GM12891 (cell line): ENCODE data around the gene DENND5A.
A peak's percentile ranks its signal among the peaks of the same experiment; 100 is the strongest.

Source experiments
- DNase-seq: peaks from one replicate; pipeline ENCODE4 v3.0.0; 2011; ENCODE audit warnings: low spot score; ENCODE audit not compliant: insufficient read length
- FAIRE-seq: peaks from 2 replicates; lab custom pipeline; 2011; peaks lifted over from hg19 to GRCh38; lab: Jason Lieb, UNC
- PAX5 ChIP-seq: IDR thresholded peaks from 2 replicates; pipeline ENCODE4 v1.6.1; 2011; ENCODE audit warnings: low read length, moderate library complexity, mild to moderate bottlenecking; ENCODE audit not compliant: insufficient read depth, severe bottlenecking
- POLR2A ChIP-seq: IDR thresholded peaks from 2 replicates; pipeline ENCODE4 v1.6.1; 2011; ENCODE audit warnings: low read depth, low read length, control low read depth
- POLR2AphosphoS5 ChIP-seq: IDR thresholded peaks from 2 replicates; pipeline ENCODE4 v1.6.1; 2011; ENCODE audit warnings: low read depth, low read length, control low read depth
- POU2F2 ChIP-seq: IDR thresholded peaks from 2 replicates; pipeline ENCODE4 v1.6.1; 2011; ENCODE audit warnings: low read depth, mild to moderate bottlenecking, control low read depth, low read length, moderate library complexity
- SPI1 ChIP-seq: IDR thresholded peaks from 2 replicates; pipeline ENCODE4 v1.6.1; 2011; ENCODE audit warnings: low read depth, low read length, control low read depth
- TAF1 ChIP-seq: IDR thresholded peaks from 2 replicates; pipeline ENCODE4 v1.6.1; 2011; ENCODE audit warnings: low read depth, low read length, control low read depth

The DENND5A gene

GRCh38 chr11:9285850-9286587, 20.9 kb upstream of the DENND5A start:
- FAIRE-seq: no peak
- TF ChIP-seq POLR2AphosphoS5 (no peak), SPI1 (no peak), POU2F2 (no peak)
- no peak for DNase-seq

GRCh38 chr11:9280655-9281301, 15.6 kb upstream of the DENND5A start:
- DNase-seq (no peak), FAIRE-seq (peak; percentile 97)
- peak; percentile 94 for TF ChIP-seq POU2F2
- TF ChIP-seq POLR2A: no peak
- TF ChIP-seq POLR2AphosphoS5: no peak
- no peak for TF ChIP-seq TAF1
- no peak for TF ChIP-seq SPI1

GRCh38 chr11:9277176-9277575, 12.0 kb upstream of the DENND5A start:
- FAIRE-seq (no peak), DNase-seq (no peak)
- TF ChIP-seq SPI1 (no peak), POU2F2 (no peak), POLR2A (no peak), TAF1 (no peak), POLR2AphosphoS5 (no peak), PAX5 (no peak)

- DNase-seq (no peak), FAIRE-seq (no peak)
- TF ChIP-seq SPI1 (no peak), TAF1 (no peak), POLR2AphosphoS5 (no peak), POLR2A (no peak), POU2F2 (no peak)
These were observed 11.4 kb upstream of the DENND5A start for GRCh38 chr11:9276571-9276970.

- FAIRE-seq (no peak), DNase-seq (no peak)
- no peak for TF ChIP-seq SPI1
- TF ChIP-seq TAF1: no peak
- no peak for TF ChIP-seq POU2F2
- TF ChIP-seq POLR2A: no peak
- no peak for TF ChIP-seq POLR2AphosphoS5
- TF ChIP-seq PAX5: no peak
These were observed 9.5 kb upstream of the DENND5A start for GRCh38 chr11:9274499-9275258.

GRCh38 chr11:9273376-9274336, 8.5 kb upstream of the DENND5A start:
- TF ChIP-seq POLR2AphosphoS5 (no peak), SPI1 (peak; percentile 34; the same call in 1 of the 2 replicates)
- DNase-seq (no peak), FAIRE-seq (peak; percentile 40)

GRCh38 chr11:9269492-9270013, 4.4 kb upstream of the DENND5A start:
- TF ChIP-seq POLR2A: no peak
- no peak for TF ChIP-seq SPI1
- TF ChIP-seq PAX5: no peak
- TF ChIP-seq POLR2AphosphoS5: no peak
- TF ChIP-seq POU2F2: no peak
- DNase-seq (no peak), FAIRE-seq (peak; percentile 20)

GRCh38 chr11:9267680-9268079, 2.5 kb upstream of the DENND5A start:
- FAIRE-seq (no peak), DNase-seq (no peak)
- TF ChIP-seq POU2F2 (no peak), TAF1 (no peak), PAX5 (no peak), POLR2A (no peak), POLR2AphosphoS5 (no peak), SPI1 (no peak)

- FAIRE-seq (no peak), DNase-seq (no peak)
- TF ChIP-seq POLR2AphosphoS5: no peak
- TF ChIP-seq POLR2A: no peak
- no peak for TF ChIP-seq SPI1
- TF ChIP-seq TAF1: no peak
- no peak for TF ChIP-seq POU2F2
- TF ChIP-seq PAX5: no peak
These were observed 1.8 kb upstream of the DENND5A start for GRCh38 chr11:9266926-9267325.
